Common myeloid progenitor, CD34-positive (primary cell): ENCODE data around the gene C10orf53.

ENCODE experiments used
- CTCF ChIA-PET: fragments of 350-600 bp; sonication (Branson Sonifier 250); formaldehyde crosslinking; loops from one replicate; lab custom pipeline; 2021; ENCODE audit warnings: antibody characterized with exemption; lab: Charles Lee
- POLR2A ChIA-PET: fragments of 350-600 bp; sonication (Branson Sonifier 250); formaldehyde crosslinking; loops from one replicate; lab custom pipeline; 2021; ENCODE audit warnings: antibody characterized with exemption; lab: Charles Lee
- DNase-seq, 3 donors: peaks; one replicate each; pipeline versions ENCODE4 v3.0.0 to v3.0.0-alpha.2; 2013
- H3K27ac ChIP-seq, 2 experiments: 1 replicate in 1 of 2; 2 replicates in 1 of 2; pipeline ENCODE4 v1.7.0; 2013; ENCODE audit warnings: inconsistent platforms in 2 of 2, low read length in 2 of 2, mild to moderate bottlenecking in 2 of 2, low read depth in 1 of 2, moderate library complexity in 1 of 2; ENCODE audit not compliant: severe bottlenecking in 2 of 2, insufficient read depth in 1 of 2, poor library complexity in 1 of 2
- H3K27me3 ChIP-seq, 5 experiments: replicated peaks in 2 of 5; 1 replicate in 3 of 5; 2 replicates in 2 of 5; pipeline versions ENCODE4 v1.6.1 to v1.7.0; 2013; ENCODE audit warnings: low read length in 4 of 5, mild to moderate bottlenecking in 2 of 5, moderate library complexity in 2 of 5, inconsistent platforms in 1 of 5; ENCODE audit not compliant: insufficient read depth in 5 of 5, control insufficient read depth in 4 of 5
- H3K36me3 ChIP-seq, 4 experiments: 1 replicate in 2 of 4; 2 replicates in 2 of 4; pipeline versions ENCODE4 v1.6.1 to v1.7.0; 2013; ENCODE audit warnings: low read length in 3 of 4, control low read depth in 1 of 4, mild to moderate bottlenecking in 1 of 4; ENCODE audit not compliant: control insufficient read depth in 4 of 4, insufficient read depth in 4 of 4
- H3K4me1 ChIP-seq, 4 experiments: 1 replicate in 3 of 4; 2 replicates in 1 of 4; pipeline versions ENCODE4 v1.6.1 to v1.7.1; 2013; ENCODE audit warnings: low read length in 3 of 4, mild to moderate bottlenecking in 3 of 4, control low read depth in 1 of 4, inconsistent platforms in 1 of 4, moderate library complexity in 1 of 4; ENCODE audit not compliant: control insufficient read depth in 4 of 4, insufficient read depth in 4 of 4; ENCODE audit errors: control extremely low read depth in 1 of 4
- H3K4me3 ChIP-seq, 7 experiments: 1 replicate in 4 of 7; 2 replicates in 3 of 7; pipeline versions ENCODE4 v1.5.1 to v1.7.0; 2013; ENCODE audit warnings: mild to moderate bottlenecking in 7 of 7, low read length in 6 of 7, moderate library complexity in 6 of 7, inconsistent platforms in 2 of 7, low read depth in 2 of 7, control low read depth in 1 of 7; ENCODE audit not compliant: insufficient read depth in 4 of 7, control insufficient read depth in 1 of 7; ENCODE audit errors: extremely low read depth in 1 of 7
- H3K9me3 ChIP-seq, 5 experiments: 1 replicate in 4 of 5; 2 replicates in 1 of 5; pipeline versions ENCODE4 v1.6.1 to v1.7.1; 2013; ENCODE audit warnings: low read length in 4 of 5, mild to moderate bottlenecking in 2 of 5, inconsistent platforms in 1 of 5, low read depth in 1 of 5, moderate library complexity in 1 of 5; ENCODE audit not compliant: control insufficient read depth in 4 of 5, insufficient read depth in 2 of 5; ENCODE audit errors: control extremely low read depth in 1 of 5
- WGBS: methylation state at CpG from one replicate; pipeline ENCODE4 v1.1.5; 2013; ENCODE audit not compliant: insufficient coverage; 5-methylcytosine and 5-hydroxymethylcytosine counted together

C10orf53 gene

DNA sequence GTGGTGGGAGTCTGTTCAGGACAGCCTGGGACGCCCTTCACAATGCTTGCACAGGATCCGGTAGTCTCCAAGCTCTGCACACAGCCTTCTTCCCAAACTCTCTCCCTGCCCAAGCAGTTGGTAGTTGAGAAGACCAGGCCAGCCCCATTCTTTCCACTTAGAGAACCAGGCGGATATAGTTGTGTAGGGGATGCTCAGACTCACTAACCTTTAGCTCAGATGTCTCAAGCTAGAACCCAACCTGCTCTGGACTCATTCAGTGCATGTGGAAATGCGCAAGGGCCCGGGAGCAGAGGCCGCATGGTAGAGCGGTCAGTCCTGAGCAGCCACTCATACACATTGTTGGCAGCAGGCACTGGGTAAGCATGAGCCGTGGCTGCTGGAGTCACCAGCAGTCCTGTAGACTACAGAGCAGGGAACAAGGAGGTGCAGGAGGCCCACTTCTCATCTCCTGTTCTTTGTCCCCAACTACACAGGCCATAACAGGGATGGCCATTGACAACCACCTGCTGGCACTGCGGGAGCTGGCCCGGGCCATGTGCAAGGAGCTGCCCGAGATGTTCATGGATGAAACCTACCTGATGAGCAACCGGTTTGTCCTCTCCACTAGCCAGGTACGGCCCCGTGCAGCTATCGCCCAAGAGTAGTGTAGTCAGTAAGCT lies 17.2 kb upstream of the C10orf53 start:
- Histone ChIP-seq H3K27me3 (peaks cover 0 to 26% (median 4%) of the 10 kb centered on the region in 5 experiments), H3K27ac (no peak overlapping the region), H3K4me3 (no peak overlapping the region), H3K4me1 (no peaks in the 10 kb centered on the region), H3K36me3 (no peaks in the 10 kb centered on the region), H3K9me3 (peaks cover 0 to 5% (median 0%) of the 10 kb centered on the region in 5 experiments)
- 97% methylated on average over 14 of the region's 15 CpGs for WGBS
- ChIA-PET CTCF (interaction anchor here (0.6 kb wide), 1 partner anchor 128 kb away, joined by 3 read pairs; no protein-coding TSS in a partner anchor), POLR2A (no interaction called here)
- DNase-seq = no peak

DNA sequence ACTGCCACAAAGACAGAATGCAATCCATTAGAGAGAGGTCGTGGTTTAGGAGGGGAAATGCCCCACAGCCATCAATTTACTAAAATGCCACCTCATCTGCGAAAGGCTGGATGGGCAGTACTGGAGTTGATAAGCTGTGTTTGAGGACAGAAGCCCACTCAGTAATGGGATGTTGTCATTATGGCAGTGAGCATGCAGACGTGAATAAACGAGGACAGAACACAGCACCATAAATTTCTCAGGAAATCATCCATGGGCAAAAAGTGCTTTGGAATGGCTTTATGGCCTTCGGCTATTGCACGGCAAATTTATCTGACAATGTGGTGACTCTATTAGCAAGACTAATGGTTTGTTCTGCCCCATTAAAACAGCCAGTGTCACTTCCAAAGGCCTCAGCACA lies 15.9 kb upstream of the C10orf53 start:
- 78% methylated on average over 5 of the region's 6 CpGs for WGBS
- Histone ChIP-seq H3K9me3 (peaks cover 0 to 5% (median 0%) of the 10 kb centered on the region in 5 experiments), H3K4me3 (no peak overlapping the region), H3K36me3 (no peaks in the 10 kb centered on the region), H3K4me1 (no peaks in the 10 kb centered on the region), H3K27me3 (peaks cover 0 to 35% (median 4%) of the 10 kb centered on the region in 5 experiments), H3K27ac (no peak overlapping the region)
- DNase-seq = no peak
- CTCF ChIA-PET = no interaction called here
- POLR2A ChIA-PET = no interaction called here

DNA sequence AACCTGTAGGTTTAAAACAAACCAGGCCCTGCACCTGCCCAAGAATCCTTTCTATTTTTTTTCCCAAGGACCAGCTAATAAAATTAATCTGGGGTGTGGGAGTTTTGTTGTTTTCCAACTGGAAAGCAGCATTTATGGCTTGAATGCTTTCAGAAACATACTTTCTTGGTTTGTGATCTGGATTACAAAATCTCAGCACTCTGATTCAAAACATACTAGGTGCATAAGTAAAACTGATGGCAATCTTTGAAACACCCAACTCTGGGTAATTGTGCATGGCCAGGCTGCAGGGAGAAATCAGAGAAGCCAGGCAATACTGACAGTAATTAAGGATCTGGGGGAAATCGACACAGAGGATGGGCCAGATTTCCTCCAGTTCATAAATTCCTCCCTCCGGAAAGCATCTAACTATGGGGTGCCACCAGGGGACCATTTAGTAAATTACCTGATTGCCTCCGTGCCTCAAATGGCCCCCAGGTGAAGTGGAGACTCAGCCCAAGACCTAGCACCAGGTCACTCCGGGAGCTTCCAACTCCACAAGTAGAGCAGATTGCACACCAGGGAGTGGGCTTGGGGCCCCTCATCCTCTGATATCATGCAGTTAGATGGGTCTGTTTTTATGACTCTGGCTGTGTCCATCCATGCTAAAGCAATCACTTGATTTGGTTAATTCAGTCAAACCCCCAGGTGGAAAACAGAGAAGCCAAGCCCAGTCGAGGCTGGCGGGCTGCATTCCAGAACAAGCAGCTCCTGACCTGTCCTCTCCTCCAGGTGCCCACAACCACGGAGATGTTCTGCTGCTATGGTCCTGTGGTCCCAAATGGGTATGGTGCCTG lies 15.2 kb upstream of the C10orf53 start:
- Histone ChIP-seq H3K27me3 (peaks cover 0 to 41% (median 5%) of the 10 kb centered on the region in 5 experiments), H3K36me3 (no peaks in the 10 kb centered on the region), H3K4me1 (no peaks in the 10 kb centered on the region), H3K4me3 (no peak overlapping the region), H3K9me3 (peaks cover 0 to 2% (median 0%) of the 10 kb centered on the region in 5 experiments), H3K27ac (no peak overlapping the region)
- ChIA-PET POLR2A (no interaction called here), CTCF (no interaction called here)
- DNase-seq = no peak
- WGBS = 85% methylated on average over 7 of the region's 7 CpGs

DNA sequence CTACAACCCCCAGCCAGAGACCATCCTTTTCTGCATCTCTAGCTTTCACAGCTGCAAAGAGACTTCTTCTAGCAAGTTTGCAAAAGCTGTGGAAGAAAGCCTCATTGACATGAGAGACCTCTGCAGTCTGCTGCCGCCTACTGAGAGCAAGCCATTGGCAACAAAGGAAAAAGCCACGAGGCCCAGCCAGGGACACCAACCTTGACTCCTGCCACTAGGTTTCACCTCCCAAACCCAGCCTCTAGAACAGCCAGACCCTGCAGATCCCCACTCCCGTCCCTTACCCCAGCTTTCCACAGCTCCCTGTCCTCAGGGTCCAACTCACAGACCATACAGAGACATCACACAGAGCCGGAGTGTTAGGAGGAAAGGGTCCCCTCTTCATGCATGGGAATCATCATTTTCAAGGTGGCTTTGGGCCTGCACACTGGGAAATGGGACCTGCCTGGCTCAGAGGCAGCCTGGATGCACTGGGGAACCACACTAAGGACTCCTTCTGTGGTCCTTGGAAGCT lies 14.6 kb upstream of the C10orf53 start:
- H3K4me1 ChIP-seq = no peaks in the 10 kb centered on the region
- 100% methylated on average over 1 of the region's 4 CpGs for WGBS

DNA sequence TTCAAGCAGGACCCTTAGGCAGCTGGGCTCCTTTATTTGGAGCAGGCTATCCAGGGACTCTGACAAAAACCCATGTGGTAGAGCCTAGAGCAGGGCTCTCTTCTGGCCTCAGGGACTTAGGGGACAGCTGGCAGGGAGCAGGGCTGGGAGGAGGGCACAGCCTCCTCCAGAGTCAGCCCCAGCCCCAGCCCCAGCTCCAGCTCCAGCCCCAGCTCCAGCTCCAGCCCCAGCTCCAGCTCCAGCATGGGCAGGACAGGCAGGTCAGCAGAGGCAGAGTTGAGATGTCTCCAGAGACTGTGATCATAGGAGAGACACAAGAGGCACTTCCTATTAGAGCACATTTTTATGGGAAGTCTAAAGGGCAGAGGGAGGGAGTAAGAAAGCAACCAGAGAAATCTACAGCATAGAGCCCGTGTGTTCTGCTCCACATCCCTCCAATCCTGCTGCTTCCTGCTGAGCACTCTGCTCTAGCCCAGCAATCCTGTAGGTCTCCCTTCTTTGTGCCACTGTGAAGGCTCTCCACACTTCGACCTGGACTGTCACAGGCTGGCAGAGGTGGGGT lies 13.3 kb upstream of the C10orf53 start:
- H3K9me3 ChIP-seq = peaks cover 0 to 2% (median 0%) of the 10 kb centered on the region in 5 experiments
- ChIA-PET POLR2A (no interaction called here), CTCF (no interaction called here)
- H3K27me3 ChIP-seq = peaks cover 0 to 44% (median 7%) of the 10 kb centered on the region in 5 experiments
- no peak overlapping the region for H3K27ac ChIP-seq
- no peaks in the 10 kb centered on the region for H3K4me1 ChIP-seq
- no peaks in the 10 kb centered on the region for H3K36me3 ChIP-seq
- DNase-seq = no peak
- H3K4me3 ChIP-seq = no peak overlapping the region
- WGBS = 88% methylated on average over 2 of the region's 2 CpGs

More for the DNA sequence above, 14.6 kb upstream of the C10orf53 start:
- POLR2A ChIA-PET = no interaction called here
- Histone ChIP-seq H3K36me3 (no peaks in the 10 kb centered on the region), H3K27ac (no peak overlapping the region), H3K27me3 (peaks cover 0 to 44% (median 7%) of the 10 kb centered on the region in 5 experiments), H3K9me3 (no peaks in the 10 kb centered on the region), H3K4me3 (no peak overlapping the region)
- no peak for DNase-seq
- CTCF ChIA-PET = no interaction called here

DNA sequence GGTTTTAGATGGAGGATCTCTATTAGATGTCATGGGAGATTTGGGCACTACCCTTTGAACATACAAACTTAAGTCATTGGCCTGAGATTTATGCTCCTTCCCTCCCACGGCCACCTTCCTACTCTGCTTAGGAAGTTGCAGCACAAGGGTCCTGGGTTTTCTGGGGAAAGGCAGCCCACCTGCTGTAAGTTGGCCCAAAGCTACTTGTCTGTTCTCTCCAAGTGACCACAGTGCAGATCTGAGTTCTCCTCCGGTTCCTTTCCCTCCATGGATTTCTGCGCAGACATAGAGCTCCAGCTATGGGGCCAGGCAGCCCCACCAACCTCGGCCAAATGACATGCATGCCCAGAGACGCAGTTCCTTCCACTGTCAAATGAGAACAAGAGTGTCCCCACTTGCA lies 12.8 kb upstream of the C10orf53 start:
- no peak for DNase-seq

More for the DNA sequence above, 12.8 kb upstream of the C10orf53 start:
- Histone ChIP-seq H3K4me3 (no peak overlapping the region), H3K9me3 (peaks cover 0 to 3% (median 0%) of the 10 kb centered on the region in 5 experiments), H3K4me1 (no peaks in the 10 kb centered on the region), H3K36me3 (no peaks in the 10 kb centered on the region), H3K27me3 (peaks cover 0 to 44% (median 7%) of the 10 kb centered on the region in 5 experiments), H3K27ac (no peak overlapping the region)
- CTCF ChIA-PET = no interaction called here
- whole genome bisulfite sequencing = 89% methylated on average over 4 of the region's 5 CpGs
- POLR2A ChIA-PET = no interaction called here
